HG03139 (cell line): ENCODE data around the gene NRXN3.

Experiments
- ATAC-seq: cut with Tn5 transposase; IDR thresholded peaks from one replicate; pipeline ENCODE4 v1.9.1; 2021; ENCODE audit not compliant: unreplicated experiment

Gene NRXN3

DNA sequence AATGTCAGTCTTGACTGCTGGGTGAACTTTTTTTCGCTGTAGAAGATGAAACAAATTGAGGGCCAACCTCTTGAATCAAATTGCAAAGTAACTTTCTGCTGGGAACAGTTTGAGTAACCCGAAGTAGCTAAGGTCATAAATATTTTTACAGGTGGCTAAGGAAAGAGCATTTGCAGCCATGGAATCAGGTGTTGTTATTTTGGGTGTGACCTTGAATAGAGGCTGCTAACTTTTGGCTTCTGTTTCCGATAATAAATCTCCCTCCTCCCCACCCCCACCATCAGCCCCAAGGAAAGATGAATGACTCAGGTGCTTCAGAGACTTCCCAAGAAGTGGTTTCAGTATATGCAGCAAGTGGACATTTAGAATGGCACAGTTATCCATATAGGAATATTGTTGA, 1469.4 kb downstream of the NRXN3 start:
- ATAC-seq = no peak

DNA sequence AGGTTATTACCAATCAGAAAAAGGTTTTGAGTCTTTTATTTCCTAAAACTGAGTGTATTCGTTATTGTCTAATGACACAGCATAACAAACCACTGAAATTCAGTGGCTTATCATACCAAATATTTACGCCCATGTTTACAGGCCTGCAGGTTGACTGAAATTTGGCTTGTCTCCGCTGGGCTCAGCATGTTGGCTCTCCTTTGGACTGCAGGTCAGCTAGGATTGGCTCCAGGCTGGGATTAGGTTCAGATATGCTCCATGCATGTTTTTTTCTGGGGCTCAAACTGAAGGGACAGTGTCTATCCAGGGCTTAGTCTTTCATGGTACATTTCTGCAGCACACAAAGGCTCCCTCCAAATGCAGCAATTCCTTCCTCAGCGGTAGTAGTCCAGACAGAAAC, 1471.2 kb downstream of the NRXN3 start:
- no peak for ATAC-seq

GRCh38 chr14:79643132-79643531, 1473.0 kb downstream of the NRXN3 start:
- ATAC-seq = no peak

DNA sequence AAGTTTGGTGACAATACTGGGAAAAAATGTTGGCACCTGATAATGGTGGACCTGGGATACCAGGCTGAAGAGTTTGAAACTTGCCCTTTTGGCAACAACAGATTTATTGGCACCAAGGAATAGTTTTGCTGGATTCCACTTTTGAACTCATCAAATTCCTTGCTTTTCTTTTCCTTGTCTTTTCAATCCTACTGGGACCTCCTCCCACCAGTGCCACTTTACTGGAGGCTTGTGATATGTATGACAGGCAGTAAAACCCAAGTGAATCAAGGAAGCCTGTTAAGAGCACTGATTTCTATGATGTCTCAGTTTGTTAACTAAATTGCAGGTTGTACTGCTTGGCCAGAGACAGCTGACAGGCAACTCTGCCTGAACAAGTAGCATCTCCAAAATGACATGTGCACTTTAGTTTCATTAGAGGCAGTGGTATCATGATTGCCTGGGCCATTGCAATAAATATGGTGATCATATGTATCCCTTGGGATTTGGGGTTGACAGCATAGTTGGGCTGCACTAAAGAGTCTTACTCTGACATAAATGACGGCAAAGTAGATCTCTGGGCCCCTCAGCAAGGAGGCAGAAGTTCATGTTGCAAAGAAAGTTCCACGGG, 1475.7 kb downstream of the NRXN3 start:
- ATAC-seq = no peak

GRCh38 chr14:79649856-79650255, 1479.7 kb downstream of the NRXN3 start:
- no peak for ATAC-seq

GRCh38 chr14:79652513-79653307, 1482.5 kb downstream of the NRXN3 start:
- no peak for ATAC-seq

GRCh38 chr14:79656056-79656455, 1485.9 kb downstream of the NRXN3 start:
- ATAC-seq = no peak

DNA sequence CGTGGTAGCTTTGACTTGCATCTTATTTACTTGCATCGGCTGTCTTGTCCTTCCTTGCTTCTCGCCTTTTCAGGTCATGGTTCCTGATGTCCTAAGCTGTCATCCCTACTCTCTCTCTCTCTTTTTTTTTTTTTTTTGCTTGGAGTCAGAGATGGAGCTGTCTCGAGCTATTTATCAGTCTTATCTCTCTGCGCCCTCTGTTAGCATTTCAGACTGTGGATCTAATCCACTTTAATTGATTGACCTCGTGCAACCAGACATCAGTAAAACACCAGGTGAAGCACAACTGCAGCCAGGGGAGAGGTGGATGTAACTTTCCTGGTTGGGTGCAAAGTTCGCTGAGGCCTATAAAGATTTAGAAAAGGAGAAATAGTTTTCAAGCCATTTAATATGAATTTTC, 1486.3 kb downstream of the NRXN3 start:
- no peak for ATAC-seq

GRCh38 chr14:79658221-79658620, 1488.0 kb downstream of the NRXN3 start:
- no peak for ATAC-seq

DNA sequence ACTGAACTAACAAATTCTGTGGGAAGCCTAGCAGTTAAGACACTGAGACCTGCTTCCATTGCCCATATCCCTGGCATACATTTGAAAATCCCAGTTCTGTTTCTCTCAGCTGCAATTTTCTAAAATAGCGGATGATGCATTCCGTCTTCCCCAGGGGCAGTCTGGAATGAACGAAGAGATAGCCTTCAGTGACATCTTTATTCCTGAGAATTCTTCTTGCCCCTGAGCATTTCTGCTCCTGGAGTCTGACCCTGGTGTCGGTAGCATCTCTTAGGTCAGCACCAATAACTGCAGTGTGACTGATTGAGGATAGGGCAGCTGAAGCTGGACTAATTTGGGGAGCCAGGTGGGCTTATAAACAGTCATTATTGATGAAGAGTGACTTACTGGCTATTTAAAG, 1488.6 kb downstream of the NRXN3 start:
- no peak for ATAC-seq

DNA sequence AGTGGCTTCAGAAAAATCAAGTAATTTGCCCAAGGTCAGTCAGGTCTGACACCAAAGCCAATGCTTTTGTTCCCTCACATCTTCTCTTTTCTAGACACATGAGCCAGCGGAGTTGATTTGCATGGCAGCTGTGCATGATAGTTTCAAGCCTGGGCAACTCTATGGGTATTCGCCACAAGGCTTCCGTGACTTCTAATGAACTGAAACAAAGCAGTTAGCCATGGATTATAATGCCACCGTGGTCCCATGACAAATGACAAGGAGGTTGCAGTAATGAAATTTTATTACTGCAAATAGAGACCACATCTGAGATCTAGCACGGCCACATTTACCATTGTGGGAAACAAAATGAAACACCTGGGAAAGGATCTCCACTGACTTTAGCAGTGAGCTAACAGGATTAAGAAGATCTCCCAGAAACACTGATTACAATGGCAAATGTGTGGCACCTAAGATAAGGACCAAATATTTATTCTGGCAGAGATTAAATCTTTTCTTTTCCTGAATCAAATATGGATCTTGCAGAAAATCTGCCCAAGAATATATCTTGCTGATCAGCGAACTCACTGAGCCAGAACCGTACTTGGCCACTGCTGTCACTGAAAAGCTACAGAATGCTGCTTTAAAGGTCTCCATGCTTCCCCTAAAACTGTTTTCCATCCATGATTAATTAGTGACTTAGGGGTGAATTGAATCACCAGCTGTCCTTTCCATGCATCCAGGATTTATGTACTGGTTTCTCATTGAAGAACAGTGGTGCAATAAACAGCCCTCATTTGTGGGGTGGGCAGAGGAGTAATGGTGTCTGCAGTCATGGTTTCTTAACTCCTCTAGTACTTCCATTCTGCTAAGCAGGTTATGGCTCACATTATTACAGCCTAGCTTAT, 1490.1 kb downstream of the NRXN3 start:
- ATAC-seq = no peak

DNA sequence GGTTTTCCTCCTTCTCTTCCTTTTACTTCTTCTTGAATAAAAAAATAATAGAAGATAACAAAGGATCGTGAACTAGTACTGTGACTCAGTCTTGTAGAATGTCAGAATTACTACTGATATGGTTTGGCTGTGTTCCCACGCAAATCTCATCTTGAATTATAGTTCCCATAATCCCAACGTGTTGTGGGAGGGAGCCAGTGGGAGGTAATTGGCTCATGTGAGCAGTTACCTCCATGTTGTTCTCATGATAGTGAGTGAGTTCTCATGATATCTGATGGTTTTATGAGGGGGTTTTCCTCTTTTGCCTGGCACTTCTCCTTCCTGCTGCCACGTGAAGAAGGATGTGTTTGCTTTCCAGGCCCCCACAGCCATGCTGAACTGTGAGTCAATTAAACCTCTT, 1491.6 kb downstream of the NRXN3 start:
- ATAC-seq = no peak

- ATAC-seq = no peak
Measured at GRCh38 chr14:79663453-79663852, 1493.3 kb downstream of the NRXN3 start.

DNA sequence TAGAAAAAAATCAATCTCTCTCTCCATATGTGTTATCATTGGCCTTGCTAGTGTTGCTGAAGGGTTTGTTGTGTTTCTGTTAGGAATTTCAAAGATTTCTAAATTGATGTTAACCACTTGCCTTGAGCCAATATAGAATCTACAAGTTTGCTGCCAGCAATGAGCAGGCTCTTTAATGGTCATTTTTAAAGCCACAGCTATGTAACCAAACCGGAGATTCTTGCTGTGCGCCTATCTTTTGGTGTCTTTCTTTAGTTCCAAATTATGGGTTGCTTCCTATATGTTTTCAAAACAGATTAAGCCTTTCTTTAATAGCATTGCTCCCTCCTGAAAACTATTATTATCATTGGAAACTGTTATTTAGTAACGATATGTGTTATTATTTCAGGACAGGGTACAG, 1495.4 kb downstream of the NRXN3 start:
- ATAC-seq = no peak

- no peak for ATAC-seq
Measured at GRCh38 chr14:79668951-79669350, 1498.8 kb downstream of the NRXN3 start.

GRCh38 chr14:79670811-79671210, 1500.6 kb downstream of the NRXN3 start:
- no peak for ATAC-seq

GRCh38 chr14:79680087-79680486, 1509.9 kb downstream of the NRXN3 start:
- no peak for ATAC-seq

DNA sequence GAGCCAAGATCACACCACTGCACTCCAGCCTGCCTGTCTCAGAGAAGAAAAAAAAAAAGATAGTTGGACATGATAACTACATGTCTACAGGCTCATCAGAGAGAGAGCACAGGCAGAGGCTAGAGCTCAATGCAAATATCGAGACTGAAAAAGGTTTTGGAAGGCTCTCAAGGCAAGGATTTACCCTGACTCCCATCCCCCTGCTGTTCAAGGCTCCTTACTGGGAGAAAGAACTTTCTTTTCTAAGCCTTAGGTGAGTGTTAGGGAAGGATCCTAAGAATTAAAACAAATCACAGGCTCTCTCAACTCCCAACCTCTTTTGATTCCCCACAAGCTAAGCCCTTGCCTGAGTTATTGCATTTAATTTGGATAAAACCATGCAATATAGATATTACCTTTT, 1516.0 kb downstream of the NRXN3 start:
- ATAC-seq = no peak

GRCh38 chr14:79690960-79691359, 1520.8 kb downstream of the NRXN3 start:
- no peak for ATAC-seq

DNA sequence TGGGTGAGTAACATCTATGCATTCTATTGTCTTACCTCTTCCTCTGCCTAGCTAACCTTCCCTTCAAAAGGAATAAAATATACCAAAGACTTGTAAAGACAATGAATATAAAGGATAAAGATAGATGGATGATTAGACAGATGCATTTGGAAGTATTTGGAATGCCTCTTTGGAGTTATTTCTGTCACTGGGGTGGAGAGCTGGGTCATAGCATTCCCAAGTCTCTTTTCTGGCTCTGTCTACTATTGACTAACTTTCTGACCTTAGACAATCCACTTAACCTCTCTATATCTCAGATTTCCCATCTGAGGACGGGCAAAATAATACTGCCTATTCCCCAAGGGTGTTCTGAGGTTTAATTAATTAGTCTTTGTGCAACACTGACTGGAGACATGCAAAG, 1523.8 kb downstream of the NRXN3 start:
- ATAC-seq = no peak

DNA sequence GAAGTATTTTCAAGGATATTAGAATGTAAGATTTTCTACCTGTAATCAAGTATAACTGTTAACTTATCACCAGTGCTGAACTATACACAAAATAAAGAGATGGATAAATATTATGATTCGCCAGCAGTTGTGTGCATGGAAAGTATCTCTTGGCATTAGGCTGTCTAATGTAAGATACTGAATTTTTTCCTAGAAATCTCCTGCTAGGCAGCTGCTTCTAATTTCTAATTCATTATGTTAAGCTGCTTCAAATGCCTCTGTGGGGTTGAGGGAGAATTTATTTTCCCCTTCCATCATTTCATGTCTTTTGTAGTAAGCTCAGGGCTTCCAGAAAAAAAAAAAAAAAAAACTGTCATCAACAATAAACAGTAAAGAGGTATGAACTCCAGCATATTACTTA, 1525.1 kb downstream of the NRXN3 start:
- ATAC-seq = no peak

DNA sequence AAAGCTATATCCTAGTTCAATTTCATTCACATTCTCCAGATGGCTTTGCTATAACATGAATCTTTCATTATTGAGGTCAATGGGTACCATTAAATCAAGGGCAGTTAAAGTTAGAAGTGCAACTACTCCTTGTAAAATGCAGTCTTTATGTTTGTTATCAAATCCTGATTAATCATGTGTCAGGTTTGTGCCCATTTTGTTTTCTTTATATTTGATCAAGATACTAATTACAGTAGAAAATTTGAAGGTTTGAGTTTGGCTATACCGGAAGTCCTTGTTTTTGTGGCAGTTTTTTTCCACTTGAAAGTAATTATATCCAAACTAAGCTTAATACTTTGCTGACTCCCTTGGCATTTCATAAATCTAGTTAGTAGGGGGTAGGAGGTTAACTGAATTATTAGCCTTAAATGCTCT, 1528.1 kb downstream of the NRXN3 start:
- ATAC-seq = no peak
